ENCODE data around the gene PDXDC1.
A peak's percentile ranks its signal among the peaks of the same experiment; 100 is the strongest.
"Not testable (repeated sequence)": the region's sequence is repeated elsewhere in the genome, so short reads cannot be mapped to it uniquely, and the experiment has no call there.

Gene PDXDC1

GRCh38 chr16:15135483-15136360 lies 160.9 kb downstream of the PDXDC1 start:
- DNase-seq (ENCODE audit: low read depth) = not testable (repeated sequence)

DNA sequence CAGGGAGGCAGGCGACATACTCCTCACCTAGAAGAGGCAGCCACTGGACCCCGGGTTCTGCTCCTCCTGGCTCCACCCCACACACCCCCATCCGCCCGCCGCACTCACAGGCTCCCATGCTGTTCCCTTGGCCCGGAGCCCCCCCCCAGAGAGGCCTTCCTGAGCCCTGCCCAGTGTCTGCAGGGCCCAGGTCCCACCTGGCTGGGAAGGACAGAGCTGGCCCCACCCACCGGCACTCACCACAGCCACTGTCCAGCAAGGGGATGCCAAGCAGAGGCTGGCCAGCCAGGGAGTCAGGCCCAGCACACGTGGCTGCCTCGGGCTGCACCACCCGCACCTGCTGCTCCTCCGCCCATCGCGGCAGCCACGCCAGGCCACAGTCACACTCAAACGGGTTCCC lies 162.7 kb downstream of the PDXDC1 start:
- not testable (repeated sequence) for DNase-seq (ENCODE audit: low read depth)

GRCh38 chr16:15140444-15141365 lies 165.9 kb downstream of the PDXDC1 start:
- DNase-seq (ENCODE audit: low read depth) = not testable (repeated sequence)

DNA sequence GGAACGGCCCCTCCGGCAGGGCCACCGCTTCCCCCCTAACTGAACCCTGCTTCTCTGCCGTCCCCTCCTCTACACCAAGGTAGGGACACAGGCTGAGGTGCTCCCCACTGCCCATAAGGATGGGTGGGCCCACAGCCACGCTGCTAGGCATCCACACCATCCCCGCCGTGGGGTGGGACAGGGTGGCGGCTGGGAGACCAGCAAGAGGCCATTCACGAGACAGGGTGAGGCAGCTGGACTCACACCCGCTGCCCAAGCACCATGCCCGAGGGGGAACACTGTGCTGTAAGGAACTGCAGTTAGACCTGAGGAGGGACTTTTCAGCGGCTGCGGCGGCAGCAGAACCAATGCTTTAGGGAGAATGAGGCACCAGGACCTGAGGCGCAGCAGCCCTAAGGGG lies 166.8 kb downstream of the PDXDC1 start:
- DNase-seq (ENCODE audit: low read depth) = no peak

DNA sequence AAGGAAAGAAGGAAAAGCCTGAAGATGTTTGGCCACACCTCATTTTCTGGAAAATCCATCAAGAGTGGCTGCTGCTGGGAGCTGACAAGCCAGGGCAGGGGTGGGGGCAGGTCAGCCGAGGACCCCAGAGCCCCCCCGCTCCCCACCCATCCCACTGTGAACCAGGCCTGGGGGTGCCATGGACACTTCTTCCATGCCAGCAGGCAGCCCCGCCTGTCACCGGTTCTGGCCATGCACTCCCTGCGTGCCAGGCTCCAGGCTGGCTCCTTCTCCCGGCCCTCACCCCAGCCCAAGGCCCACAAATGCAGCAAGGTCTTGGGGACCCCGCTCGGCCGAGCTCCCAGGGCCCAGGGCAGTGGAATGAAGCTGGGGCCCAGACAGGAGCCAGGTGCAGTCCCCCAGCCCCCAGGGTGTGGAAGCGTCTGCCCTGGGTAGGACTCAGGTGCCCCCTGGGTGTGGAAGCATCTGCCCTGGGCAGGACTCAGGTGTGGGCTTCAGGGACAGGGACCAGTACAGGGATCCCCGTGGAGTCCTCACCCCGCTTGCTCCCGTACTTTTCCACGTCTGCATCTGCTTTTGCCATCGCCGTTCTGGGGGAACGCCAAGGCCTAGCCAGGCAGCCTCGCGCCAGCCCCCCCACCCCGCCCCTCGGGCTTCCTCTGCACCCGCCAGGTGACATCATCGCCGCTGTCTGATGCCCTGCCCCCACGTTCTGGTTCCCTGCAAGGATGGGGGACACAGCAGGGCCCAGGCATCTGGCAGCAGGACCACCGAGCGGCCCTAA lies 167.5 kb downstream of the PDXDC1 start:
- not testable (repeated sequence) for DNase-seq (ENCODE audit: low read depth)

GRCh38 chr16:15142891-15143600 lies 168.2 kb downstream of the PDXDC1 start:
- DNase-seq (ENCODE audit: low read depth) = not testable (repeated sequence)

DNA sequence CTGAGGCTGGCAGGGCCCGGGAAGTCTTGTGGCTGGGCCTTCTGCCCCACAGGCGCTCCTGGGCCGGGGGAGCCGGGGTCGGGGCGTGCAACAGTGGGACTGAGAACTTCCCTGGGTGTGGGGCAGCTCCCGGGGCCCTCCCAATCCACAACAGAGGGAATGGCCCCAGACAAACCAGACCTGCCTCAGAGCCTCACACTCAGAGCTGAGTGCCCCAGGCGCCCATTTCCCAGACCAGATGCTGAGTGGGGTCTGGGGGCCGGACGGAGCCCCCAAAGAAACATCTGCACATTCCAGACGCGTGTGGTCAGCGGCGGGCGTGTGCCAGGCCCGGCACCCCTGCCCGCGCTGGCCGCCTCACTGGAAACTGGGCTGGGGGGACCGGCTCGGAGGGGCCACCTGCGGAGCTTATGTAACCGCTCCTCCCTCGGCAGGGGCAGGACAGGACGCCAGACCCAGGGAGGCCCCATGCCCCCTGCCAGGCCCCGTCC lies 168.8 kb downstream of the PDXDC1 start:
- not testable (repeated sequence) for DNase-seq (ENCODE audit: low read depth)

DNA sequence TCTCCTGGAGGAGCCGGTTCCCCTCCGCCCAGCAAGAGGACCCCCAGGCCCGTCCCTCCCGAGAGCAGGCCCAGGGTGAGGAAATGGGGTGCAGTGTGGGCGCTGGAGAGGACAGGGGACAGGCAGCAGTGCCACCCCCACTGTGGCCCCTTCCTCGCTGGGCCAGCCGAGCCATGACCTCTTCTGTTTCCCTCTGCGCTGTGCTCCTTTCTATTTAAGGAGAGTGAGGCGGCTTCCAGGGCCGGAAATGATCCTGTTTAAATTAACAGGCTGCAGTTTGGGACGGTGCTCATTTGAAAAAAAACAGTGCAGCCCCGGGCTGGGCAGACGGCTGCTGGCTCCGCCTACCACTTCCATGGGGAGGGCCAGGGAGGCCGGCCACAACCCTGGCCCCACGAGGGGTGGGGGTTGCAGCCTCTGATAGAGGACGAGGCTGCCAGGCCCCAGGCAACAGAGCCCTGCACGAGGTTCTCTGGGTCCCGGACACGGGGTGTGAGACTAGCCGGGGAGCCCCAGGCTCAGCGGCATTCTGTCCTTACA lies 169.3 kb downstream of the PDXDC1 start:
- not testable (repeated sequence) for DNase-seq (ENCODE audit: low read depth)

- DNase-seq (ENCODE audit: low read depth) = not testable (repeated sequence)
Observed at GRCh38 chr16:15144781-15145417, 170.1 kb downstream of the PDXDC1 start.

- not testable (repeated sequence) for DNase-seq (ENCODE audit: low read depth)
Observed at GRCh38 chr16:15145418-15146263, 170.8 kb downstream of the PDXDC1 start.

DNA sequence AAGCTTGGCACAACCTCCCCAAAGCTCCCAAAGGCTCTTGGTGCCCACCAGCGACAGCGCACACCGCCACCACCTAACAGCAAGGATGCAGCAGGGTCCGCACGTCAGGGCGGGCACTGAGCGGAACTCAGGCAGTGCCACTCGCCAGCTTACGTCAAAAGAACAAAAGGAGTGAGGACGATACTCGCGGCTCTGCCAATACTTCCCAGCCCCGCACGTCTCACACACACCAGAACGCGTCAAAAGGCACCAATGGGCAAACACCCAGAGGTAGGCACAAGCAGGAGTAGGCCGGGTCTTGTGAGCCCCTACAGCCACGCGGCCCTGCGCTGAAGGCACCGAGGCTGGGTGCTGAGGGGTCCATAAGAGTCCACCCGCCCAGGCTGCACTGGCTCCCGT lies 171.4 kb downstream of the PDXDC1 start:
- DNase-seq (ENCODE audit: low read depth) = not testable (repeated sequence)

- not testable (repeated sequence) for DNase-seq (ENCODE audit: low read depth)
Observed at GRCh38 chr16:15148831-15149230, 174.0 kb downstream of the PDXDC1 start.

- not testable (repeated sequence) for DNase-seq (ENCODE audit: low read depth)
Observed at GRCh38 chr16:15149260-15149659, 174.4 kb downstream of the PDXDC1 start.

DNA sequence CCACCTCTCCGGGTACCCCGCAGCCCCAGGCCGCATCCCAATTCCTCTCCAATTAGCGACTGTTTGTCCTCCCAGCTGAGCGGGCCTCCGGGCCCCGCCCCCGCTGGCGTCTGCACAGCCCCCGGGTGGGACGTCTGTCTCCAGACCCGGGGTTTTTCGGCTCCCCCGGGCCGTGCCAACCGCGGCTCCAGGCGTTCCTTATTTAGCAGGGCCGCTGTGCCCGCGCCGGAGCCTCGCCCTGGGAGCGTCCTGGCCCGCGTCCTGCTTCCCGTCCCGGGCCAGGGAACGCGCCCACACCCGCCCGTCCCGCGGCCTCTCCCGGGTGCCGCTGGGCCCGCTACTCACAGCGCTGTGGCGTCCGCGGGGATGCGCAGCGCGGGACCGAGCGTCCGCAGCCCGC lies 179.2 kb downstream of the PDXDC1 start:
- DNase-seq (ENCODE audit: low read depth) = not testable (repeated sequence)

- peak; percentile 63 for DNase-seq (ENCODE audit: low read depth)
Observed at GRCh38 chr16:15154650-15155562, 180.1 kb downstream of the PDXDC1 start.

DNA sequence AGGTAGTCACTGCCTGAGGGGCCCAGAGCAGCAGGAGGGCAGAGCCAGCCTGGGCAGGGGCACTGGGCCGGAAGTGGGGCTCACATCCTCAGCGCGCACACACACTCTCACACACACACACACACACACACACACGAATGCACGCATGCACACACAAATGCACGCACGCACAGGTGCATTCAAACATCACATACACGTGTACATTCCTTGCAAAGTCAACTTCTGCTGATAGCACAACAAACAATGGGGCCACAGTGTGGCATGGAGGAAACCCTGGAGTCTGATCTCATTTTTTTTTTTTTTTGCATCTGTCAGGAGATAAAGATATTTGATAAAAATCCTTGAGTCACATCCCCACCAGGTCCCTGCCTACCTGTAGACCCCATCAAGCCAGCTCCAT lies 182.8 kb downstream of the PDXDC1 start:
- not testable (repeated sequence) for DNase-seq (ENCODE audit: low read depth)

DNA sequence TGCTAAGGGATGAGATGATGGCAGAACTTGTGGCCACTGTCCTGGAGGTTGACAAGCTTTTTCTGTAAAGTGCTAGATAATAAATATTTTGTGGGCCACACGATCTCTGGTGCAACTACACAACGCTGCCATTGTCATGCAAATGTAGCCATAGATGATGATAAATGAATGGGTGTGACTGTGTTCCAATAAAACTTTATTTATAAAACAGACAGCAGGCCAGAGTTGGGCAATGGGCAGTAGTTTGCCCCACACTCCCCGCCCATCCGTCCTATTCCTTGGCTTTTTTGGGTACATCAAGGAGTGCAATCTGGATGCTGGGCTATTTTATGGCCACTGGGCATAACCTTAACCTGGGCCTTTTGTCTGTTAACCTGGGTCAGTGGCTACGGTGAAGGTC lies 184.8 kb downstream of the PDXDC1 start:
- not testable (repeated sequence) for DNase-seq (ENCODE audit: low read depth)

DNA sequence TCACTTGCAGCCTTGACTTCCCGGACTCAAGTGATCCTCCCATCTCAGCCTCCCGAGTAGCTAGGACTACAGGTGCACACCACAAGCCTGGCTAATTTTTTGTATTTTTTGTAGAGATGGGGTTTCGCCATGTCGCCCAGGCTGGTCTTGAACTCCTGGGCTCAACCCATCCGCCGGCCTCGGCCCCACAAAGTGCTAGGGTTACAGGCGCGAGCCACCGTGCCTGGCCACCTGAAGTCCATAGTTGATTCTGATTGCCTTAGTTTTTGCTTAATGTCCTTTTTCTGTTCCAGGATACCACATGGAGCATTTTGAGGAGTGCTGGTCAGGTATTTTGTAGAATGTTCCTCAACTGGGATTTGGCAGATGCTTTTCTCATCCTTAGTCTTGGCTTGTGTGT lies 185.7 kb downstream of the PDXDC1 start:
- not testable (repeated sequence) for DNase-seq (ENCODE audit: low read depth)

All from HS-5 (cell line).